KOPT-K1 (cell line): ENCODE measurements around the gene ADAMTS8.

Experiments used
- H3K27ac ChIP-seq: fragments of 200-600 bp; sonication (generic); 2 replicates; pipeline ENCODE4 v1.5.1; 2016; ENCODE audit warnings: antibody characterized with exemption, mild to moderate bottlenecking, low read depth, low read length; ENCODE audit not compliant: poor library complexity, severe bottlenecking
- H3K36me3 ChIP-seq: fragments of 200-600 bp; sonication (generic); 2 replicates; pipeline ENCODE4 v1.5.1; 2017; ENCODE audit warnings: antibody characterized with exemption, mild to moderate bottlenecking, low read length, moderate library complexity; ENCODE audit not compliant: insufficient read depth
- H3K9me3 ChIP-seq: fragments of 200-600 bp; sonication (generic); 2 replicates; pipeline ENCODE4 v1.5.1; 2017; ENCODE audit warnings: antibody characterized with exemption, low read length, mild to moderate bottlenecking; ENCODE audit not compliant: insufficient read depth, poor library complexity, severe bottlenecking

Gene ADAMTS8, protein sequence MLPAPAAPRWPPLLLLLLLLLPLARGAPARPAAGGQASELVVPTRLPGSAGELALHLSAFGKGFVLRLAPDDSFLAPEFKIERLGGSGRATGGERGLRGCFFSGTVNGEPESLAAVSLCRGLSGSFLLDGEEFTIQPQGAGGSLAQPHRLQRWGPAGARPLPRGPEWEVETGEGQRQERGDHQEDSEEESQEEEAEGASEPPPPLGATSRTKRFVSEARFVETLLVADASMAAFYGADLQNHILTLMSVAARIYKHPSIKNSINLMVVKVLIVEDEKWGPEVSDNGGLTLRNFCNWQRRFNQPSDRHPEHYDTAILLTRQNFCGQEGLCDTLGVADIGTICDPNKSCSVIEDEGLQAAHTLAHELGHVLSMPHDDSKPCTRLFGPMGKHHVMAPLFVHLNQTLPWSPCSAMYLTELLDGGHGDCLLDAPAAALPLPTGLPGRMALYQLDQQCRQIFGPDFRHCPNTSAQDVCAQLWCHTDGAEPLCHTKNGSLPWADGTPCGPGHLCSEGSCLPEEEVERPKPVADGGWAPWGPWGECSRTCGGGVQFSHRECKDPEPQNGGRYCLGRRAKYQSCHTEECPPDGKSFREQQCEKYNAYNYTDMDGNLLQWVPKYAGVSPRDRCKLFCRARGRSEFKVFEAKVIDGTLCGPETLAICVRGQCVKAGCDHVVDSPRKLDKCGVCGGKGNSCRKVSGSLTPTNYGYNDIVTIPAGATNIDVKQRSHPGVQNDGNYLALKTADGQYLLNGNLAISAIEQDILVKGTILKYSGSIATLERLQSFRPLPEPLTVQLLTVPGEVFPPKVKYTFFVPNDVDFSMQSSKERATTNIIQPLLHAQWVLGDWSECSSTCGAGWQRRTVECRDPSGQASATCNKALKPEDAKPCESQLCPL

DNA sequence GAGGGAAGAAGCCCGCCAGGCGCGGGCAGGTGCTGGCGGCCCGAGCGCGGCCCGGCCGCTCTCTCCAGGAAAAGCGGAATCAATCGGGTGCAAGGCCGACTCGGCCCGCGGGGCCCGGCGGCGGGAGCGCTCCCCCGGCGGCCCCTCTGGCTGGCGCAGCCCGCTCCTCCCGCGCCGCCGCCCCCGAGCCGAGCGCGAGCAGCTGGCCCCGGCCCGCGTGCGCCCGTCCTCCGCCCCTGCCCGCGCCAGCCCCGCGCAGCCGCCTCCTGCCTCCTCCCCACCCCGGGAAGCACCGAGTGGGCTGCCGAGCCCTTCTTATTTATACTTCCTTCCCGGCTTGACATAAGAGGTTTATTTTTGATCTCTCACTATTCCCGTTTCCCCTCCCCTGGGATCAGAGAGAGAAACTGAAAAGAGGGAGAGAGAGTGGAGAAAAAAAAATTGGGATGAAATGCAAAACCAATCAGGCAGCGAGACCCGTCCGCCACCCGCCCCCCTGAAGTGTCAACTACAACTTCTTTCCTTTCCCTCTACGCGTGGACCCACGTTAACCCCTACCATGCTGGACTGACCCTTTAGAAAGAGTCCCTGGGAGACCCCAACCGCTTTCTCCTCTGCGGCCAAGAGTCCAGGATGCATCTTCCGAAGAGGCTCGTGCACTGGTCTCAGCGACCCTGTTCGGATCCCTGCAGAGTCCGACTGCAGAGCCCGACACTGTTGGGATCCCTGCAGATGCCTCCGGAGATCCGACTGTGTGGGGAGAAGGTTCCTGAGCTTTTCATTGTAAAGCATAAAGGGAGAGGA is at the start of gene ADAMTS8:
Gene ADAMTS8 (minus strand): TSS at position 294 of the 804 bp plus-strand sequence. CDS start 323 bp downstream, outside the sequence.
- H3K36me3 ChIP-seq: no peaks in the 10 kb centered on the region
- no peaks in the 10 kb centered on the region for H3K9me3 ChIP-seq
- H3K27ac ChIP-seq: no peak within 1 kb of the TSS

DNA sequence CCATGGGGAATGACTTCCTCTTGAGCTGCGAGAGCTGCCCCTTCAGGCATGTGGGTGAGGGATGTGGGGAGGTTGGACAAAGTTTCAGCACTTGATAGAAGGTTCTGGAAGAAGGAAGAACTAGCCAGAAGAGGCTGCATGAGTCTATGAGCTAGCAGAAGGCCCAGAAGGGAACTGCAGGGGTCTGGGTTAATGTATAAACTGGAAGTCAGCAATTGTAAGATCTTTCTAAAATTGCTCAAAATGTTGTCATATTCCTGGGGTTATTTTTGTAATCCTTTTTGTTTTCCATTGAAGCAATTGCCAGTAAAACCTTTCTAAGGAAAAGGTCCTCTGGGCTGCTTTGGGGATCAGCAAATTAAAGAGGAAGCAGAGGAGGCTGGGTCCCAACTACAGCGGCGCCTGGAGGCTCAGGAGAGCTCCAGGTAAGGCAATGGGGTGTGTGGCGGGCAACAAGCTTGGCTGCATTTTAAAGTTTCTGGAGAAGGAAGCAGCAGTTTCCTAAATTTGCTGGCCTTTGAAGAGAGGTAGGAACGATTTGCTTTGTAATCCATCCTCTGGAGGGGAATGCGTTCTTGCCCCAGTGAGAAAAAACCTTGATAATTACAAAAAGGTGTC is 49.3 kb upstream of the ADAMTS8 start:
- H3K36me3 ChIP-seq: no peaks in the 10 kb centered on the region
- no peaks in the 10 kb centered on the region for H3K9me3 ChIP-seq
- H3K27ac ChIP-seq: no peak overlapping the region

DNA sequence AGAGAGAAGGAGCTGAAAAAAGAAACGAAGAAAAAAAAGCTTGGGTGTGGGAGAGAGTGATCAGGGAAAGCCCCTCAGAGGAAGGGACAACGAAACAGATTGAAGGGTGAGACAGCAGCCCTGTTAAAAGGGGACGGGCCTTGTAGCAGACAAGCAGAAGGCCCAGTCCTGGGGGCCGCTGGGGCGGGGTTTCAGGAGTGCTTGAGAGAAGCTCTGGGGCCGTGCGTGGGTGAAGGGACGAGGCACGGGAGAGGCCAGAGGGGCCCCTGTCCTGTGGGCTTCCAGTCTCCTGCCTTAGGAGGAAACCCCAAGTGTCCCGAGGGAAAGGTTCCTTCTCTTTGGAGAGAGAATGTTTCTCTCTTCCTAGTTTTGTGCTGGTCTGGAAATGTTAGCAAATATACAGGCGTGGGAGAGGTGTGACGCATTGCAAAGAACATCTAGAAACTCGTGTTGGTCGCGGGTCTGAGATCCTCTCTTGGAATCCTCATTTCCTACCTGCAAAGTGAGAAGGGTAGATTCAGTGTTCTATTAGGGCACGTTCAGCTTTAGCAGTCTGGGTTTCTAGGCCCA is 48.6 kb upstream of the ADAMTS8 start:
- Histone ChIP-seq H3K27ac (no peak overlapping the region), H3K9me3 (no peaks in the 10 kb centered on the region), H3K36me3 (no peaks in the 10 kb centered on the region)

DNA sequence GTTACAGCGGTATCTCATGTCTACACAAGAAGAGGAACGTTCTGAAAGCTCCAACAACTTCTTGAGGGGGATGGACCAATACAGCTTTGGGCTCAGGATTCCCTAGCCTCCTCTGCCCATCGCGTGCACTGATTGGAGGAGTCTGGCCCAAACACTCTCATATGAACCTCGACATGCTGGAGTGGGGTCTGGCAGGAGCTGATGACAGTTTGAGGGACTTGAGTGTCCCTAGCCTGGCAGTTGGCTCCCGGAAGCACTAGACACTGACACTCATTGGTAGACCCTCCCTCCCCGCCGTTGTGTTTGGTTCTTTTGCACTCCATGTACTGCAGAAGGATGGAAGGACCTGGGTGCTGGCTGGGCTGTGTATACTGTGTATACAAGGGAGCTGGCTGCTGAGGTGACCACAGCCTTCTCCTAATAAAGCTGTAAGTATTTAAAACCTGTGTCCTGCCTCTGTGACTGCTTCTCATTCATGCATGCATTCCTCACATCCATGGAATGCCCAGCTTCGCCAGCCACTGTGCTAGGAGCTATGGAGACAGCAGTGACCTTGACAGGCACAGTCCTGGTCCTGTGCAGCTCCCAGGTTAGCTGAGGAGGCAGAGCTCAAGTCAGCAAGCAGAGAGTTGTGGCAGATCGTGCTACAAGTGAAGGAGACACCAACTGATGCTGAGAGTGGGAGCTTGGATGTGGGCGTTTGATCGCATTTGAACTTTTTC is 48.0 kb upstream of the ADAMTS8 start:
- H3K9me3 ChIP-seq: no peaks in the 10 kb centered on the region
- no peaks in the 10 kb centered on the region for H3K36me3 ChIP-seq
- H3K27ac ChIP-seq: no peak overlapping the region

DNA sequence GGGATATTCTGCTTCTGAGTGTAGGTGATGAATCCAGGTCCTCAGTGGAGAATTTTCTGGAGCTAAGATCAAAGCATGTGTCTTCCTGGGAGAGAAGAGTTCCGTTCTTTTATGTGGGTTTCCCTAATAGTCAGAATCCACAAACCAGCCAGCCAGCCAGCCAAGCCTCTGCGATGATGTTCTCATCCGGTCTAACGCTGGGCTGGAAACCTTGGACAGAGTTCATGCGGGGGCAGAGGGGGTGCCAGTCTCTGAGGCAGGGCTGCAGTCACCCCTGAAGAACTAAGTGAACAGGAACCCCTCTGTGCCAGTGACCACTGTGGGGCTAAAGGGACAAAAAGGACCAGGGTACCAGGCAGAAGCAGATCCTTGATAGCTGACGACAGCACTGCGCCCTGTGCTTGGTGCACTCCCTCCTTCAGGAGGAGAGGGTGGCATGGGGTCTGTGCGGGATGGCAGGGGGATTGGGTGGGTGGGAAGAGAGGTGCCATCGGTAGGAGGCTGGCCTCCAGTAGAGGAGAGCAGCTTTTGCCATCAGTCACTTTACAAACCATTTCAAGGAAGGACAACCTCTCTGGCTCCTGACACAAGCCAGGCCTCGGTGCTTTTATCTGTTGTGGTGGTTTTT is 47.1 kb upstream of the ADAMTS8 start:
- H3K36me3 ChIP-seq: no peaks in the 10 kb centered on the region
- H3K9me3 ChIP-seq: no peaks in the 10 kb centered on the region
- no peak overlapping the region for H3K27ac ChIP-seq

DNA sequence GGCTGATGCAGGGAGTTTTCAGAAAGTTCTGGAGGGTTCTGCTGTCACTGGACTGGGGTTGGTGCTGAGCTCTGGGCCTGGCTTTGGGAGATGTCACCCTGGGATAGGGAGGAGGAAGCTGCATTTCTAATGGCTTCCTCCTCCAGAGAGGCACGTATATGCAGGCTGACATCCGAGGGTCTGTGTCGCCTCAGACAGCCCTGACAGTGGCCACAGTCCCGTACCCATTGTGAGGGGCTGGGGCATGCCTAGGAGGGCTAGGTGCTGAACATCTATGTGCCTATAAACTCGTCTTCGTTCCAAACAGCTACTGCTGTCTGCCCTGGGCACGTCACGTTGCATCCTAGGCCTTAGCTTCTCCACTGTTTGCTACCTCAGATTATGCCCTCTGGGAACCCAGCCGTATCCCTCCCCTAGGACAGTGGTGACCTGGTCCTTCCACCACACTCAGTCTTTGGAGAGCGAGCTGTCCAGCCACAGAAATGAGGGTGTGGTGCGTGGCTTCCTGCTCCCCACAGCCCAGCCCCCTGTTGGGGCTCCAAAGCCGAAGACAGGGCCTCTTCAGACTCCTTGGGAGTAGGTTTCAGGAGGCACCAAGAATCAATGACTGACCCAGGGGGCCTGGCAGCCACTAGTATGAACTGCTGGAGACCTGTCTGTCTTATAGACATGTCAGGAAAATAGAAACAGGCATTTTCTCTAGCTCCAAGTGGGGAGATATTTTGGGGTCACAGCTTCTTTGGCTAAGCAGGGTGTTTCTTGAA is 46.4 kb upstream of the ADAMTS8 start:
- H3K27ac ChIP-seq: no peak overlapping the region

DNA sequence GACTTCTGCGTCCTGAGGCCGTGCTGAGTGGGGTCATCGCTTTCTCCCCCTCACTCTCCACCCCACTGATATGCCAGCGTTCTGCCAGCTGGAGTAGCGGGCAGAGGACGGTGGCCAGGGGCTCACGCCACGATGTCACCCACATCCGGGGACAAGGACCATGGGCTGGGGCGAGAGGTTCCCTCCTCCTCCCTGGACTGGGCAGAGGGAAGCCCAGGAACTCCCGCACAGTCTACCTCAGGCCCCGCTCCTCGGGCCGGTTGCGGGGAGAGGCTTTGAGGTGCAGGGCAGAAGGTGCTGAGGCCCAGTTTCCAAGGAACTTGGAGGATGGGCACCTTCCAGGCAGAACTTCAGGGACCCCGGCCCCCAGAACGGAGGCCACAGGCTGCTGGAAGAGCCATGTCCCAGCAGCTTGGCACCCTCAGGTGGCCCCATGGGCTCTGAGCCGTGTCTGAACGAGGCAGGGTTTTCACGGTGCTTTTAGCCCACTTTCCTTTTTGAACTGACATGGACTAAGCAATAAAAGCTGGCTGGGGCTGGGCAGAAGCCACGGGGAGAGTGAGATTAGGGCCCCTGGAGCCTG is 45.5 kb upstream of the ADAMTS8 start:
- Histone ChIP-seq H3K9me3 (no peaks in the 10 kb centered on the region), H3K27ac (no peak overlapping the region), H3K36me3 (no peaks in the 10 kb centered on the region)

More for the DNA sequence above, 46.4 kb upstream of the ADAMTS8 start:
- Histone ChIP-seq H3K36me3 (no peaks in the 10 kb centered on the region), H3K9me3 (no peaks in the 10 kb centered on the region)

DNA sequence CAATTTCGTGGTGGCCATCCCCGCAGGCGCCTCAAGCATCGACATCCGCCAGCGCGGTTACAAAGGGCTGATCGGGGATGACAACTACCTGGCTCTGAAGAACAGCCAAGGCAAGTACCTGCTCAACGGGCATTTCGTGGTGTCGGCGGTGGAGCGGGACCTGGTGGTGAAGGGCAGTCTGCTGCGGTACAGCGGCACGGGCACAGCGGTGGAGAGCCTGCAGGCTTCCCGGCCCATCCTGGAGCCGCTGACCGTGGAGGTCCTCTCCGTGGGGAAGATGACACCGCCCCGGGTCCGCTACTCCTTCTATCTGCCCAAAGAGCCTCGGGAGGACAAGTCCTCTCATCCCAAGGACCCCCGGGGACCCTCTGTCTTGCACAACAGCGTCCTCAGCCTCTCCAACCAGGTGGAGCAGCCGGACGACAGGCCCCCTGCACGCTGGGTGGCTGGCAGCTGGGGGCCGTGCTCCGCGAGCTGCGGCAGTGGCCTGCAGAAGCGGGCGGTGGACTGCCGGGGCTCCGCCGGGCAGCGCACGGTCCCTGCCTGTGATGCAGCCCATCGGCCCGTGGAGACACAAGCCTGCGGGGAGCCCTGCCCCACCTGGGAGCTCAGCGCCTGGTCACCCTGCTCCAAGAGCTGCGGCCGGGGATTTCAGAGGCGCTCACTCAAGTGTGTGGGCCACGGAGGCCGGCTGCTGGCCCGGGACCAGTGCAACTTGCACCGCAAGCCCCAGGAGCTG is 44.8 kb upstream of the ADAMTS8 start:
- Histone ChIP-seq H3K9me3 (no peaks in the 10 kb centered on the region), H3K36me3 (no peaks in the 10 kb centered on the region), H3K27ac (no peak overlapping the region)

DNA sequence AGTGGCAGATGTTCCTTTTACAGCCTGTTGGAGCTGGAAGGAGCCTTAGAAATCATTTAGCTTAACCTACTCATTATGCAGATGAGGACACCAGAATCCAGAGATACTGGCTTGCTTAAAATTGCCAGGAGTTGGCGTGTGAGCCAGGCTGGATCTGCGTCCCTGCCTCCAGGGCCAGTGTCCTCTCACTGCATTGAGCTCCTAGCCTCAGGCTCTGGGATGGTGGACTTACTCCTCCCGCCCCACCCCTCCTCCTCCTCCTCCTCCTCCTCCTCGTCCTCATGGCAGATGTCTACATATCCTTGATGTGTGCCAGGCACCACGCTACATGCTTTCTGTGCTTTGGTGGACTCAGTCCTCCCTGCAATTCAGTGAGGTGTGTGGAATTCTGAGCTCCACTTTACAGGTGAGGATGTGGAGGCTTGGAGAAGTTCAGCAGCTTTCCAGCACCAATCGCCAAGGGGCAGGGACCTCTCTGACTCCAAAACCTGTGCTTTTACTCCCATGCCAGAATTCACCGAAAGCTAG is 44.1 kb upstream of the ADAMTS8 start:
- Histone ChIP-seq H3K9me3 (no peaks in the 10 kb centered on the region), H3K36me3 (no peaks in the 10 kb centered on the region), H3K27ac (no peak overlapping the region)

DNA sequence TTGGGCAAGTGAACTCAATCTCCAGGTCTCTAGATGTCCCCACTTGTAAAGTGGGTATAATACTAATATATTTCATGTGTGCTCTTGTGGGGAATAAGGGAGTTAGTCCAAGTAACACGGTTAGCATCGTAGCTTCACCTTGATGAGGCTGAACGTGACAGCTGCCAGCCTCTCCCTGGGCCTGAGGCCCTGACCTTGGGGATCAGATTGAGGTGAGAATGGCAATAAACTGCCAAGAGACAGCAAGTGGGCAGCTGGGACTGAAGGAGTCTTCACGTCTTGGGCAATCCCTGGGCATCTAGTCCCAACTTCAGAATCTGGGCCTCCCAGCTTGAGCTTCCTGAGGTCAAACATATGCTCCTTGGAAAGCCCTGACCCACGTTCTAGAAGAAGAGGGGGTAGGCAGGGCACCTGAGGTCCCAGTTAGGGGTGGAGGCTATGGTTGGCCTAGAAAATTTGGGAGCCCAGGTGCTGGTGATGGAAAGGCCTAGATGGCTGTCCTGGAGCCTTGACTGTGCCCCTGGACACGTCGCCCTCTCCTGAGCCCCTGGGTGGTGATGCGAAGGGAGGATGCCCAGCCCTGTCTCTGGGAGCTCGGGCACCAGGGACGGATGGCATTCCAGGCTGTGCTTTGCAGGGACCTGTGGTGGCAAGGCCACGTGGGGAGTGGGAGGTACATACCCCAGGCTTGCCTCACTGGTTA is 43.5 kb upstream of the ADAMTS8 start:
- no peak overlapping the region for H3K27ac ChIP-seq
- no peaks in the 10 kb centered on the region for H3K9me3 ChIP-seq
- H3K36me3 ChIP-seq: no peaks in the 10 kb centered on the region

DNA sequence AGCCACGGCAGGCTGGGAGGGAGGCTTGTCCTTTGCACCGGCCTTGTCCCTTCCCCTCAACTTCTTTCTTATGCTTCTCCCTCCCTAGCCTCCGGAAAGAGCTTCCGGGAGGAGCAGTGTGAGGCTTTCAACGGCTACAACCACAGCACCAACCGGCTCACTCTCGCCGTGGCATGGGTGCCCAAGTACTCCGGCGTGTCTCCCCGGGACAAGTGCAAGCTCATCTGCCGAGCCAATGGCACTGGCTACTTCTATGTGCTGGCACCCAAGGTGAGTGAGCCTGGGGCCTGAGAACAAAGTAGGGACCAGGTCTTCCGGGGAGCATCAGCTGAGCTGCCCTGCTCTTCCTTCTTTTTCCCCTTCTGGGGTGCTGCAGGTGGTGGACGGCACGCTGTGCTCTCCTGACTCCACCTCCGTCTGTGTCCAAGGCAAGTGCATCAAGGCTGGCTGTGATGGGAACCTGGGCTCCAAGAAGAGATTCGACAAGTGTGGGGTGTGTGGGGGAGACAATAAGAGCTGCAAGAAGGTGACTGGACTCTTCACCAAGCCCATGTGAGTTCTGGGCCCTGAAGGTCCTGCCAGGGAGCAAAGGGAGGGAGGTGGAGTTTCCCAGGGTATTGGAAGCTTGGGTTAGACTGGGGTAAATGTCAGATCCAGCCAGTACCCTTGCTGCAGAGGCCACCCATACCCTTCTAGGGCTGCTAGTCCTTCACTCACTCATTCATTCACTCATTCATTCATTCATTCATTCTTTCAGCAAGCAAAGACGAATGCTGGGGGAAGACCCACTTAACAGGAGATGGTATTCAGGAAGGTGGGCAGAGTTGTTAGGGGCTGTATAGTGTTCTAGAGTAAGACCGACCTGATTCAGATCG is 42.7 kb upstream of the ADAMTS8 start:
- no peak overlapping the region for H3K27ac ChIP-seq
- H3K9me3 ChIP-seq: no peaks in the 10 kb centered on the region
- no peaks in the 10 kb centered on the region for H3K36me3 ChIP-seq
